ENCODE data around the gene WWOX. TPM values are rescaled to one million over a fixed set of nuclear protein-coding genes. Genes with fewer than 3 reads are reported as not detected.

Gene WWOX
- total RNA-seq, 1 donor from 2014 or later = 17.8 TPM

- no peak for DNase-seq (ENCODE audit: low spot score)
- Mint-ChIP-seq H3K27ac (no peak overlapping the region), H3K4me1 (ENCODE audit: low read depth) (no peaks in the 10 kb centered on the region), H3K4me3 (no peak overlapping the region), H3K36me3 (ENCODE audit: low read depth) (no peaks in the 10 kb centered on the region), H3K9me3 (no peaks in the 10 kb centered on the region), H3K27me3 (ENCODE audit: insufficient read depth) (no peaks in the 10 kb centered on the region)
- intact Hi-C loops (cut with micrococcal nuclease) = no loop called here
Observed at GRCh38 chr16:78530283-78530682, 430.8 kb downstream of the WWOX start.

- no peaks in the 10 kb centered on the region for H3K4me1 Mint-ChIP-seq (ENCODE audit: low read depth)
- no peak for DNase-seq (ENCODE audit: low spot score)
- intact Hi-C loops (cut with micrococcal nuclease) = no loop called here
- H3K4me3 Mint-ChIP-seq = no peak overlapping the region
- no peak overlapping the region for H3K27ac Mint-ChIP-seq
- no peaks in the 10 kb centered on the region for H3K9me3 Mint-ChIP-seq
- H3K27me3 Mint-ChIP-seq (ENCODE audit: insufficient read depth) = no peaks in the 10 kb centered on the region
- no peaks in the 10 kb centered on the region for H3K36me3 Mint-ChIP-seq (ENCODE audit: low read depth)
Observed at GRCh38 chr16:78535098-78535497, 435.6 kb downstream of the WWOX start.

- DNase-seq (ENCODE audit: low spot score) = no peak
- Mint-ChIP-seq H3K4me1 (ENCODE audit: low read depth) (no peaks in the 10 kb centered on the region), H3K4me3 (no peak overlapping the region), H3K36me3 (ENCODE audit: low read depth) (no peaks in the 10 kb centered on the region), H3K9me3 (no peaks in the 10 kb centered on the region), H3K27ac (no peak overlapping the region), H3K27me3 (ENCODE audit: insufficient read depth) (no peaks in the 10 kb centered on the region)
- intact Hi-C loops (cut with micrococcal nuclease) = no loop called here
Observed at GRCh38 chr16:78537511-78537910, 438.1 kb downstream of the WWOX start.

GRCh38 chr16:78538292-78538691 lies 438.8 kb downstream of the WWOX start:
- Mint-ChIP-seq H3K4me3 (no peak overlapping the region), H3K27ac (no peak overlapping the region), H3K36me3 (ENCODE audit: low read depth) (no peaks in the 10 kb centered on the region), H3K27me3 (ENCODE audit: insufficient read depth) (no peaks in the 10 kb centered on the region), H3K9me3 (no peaks in the 10 kb centered on the region), H3K4me1 (ENCODE audit: low read depth) (no peaks in the 10 kb centered on the region)
- intact Hi-C loops (cut with micrococcal nuclease) = no loop called here
- DNase-seq (ENCODE audit: low spot score) = no peak

GRCh38 chr16:78538919-78539318 lies 439.5 kb downstream of the WWOX start:
- intact Hi-C loops (cut with micrococcal nuclease) = no loop called here
- Mint-ChIP-seq H3K36me3 (ENCODE audit: low read depth) (no peaks in the 10 kb centered on the region), H3K27me3 (ENCODE audit: insufficient read depth) (no peaks in the 10 kb centered on the region), H3K9me3 (no peaks in the 10 kb centered on the region), H3K4me1 (ENCODE audit: low read depth) (no peaks in the 10 kb centered on the region), H3K4me3 (no peak overlapping the region), H3K27ac (no peak overlapping the region)
- no peak for DNase-seq (ENCODE audit: low spot score)

- H3K9me3 Mint-ChIP-seq = no peaks in the 10 kb centered on the region
- intact Hi-C loops (cut with micrococcal nuclease) = no loop called here
- DNase-seq (ENCODE audit: low spot score) = no peak
- no peak overlapping the region for H3K4me3 Mint-ChIP-seq
- H3K27me3 Mint-ChIP-seq (ENCODE audit: insufficient read depth) = peaks cover 3% of the 10 kb centered on the region
- no peaks in the 10 kb centered on the region for H3K4me1 Mint-ChIP-seq (ENCODE audit: low read depth)
- no peak overlapping the region for H3K27ac Mint-ChIP-seq
- H3K36me3 Mint-ChIP-seq (ENCODE audit: low read depth) = no peaks in the 10 kb centered on the region
Observed at GRCh38 chr16:78542419-78542818, 443.0 kb downstream of the WWOX start.

- no peak for DNase-seq (ENCODE audit: low spot score)
- peaks cover 3% of the 10 kb centered on the region for H3K27me3 Mint-ChIP-seq (ENCODE audit: insufficient read depth)
- no peak overlapping the region for H3K27ac Mint-ChIP-seq
- no peaks in the 10 kb centered on the region for H3K4me1 Mint-ChIP-seq (ENCODE audit: low read depth)
- H3K4me3 Mint-ChIP-seq = no peak overlapping the region
- intact Hi-C loops (cut with micrococcal nuclease) = no loop called here
- H3K9me3 Mint-ChIP-seq = no peaks in the 10 kb centered on the region
- no peaks in the 10 kb centered on the region for H3K36me3 Mint-ChIP-seq (ENCODE audit: low read depth)
Observed at GRCh38 chr16:78543023-78543422, 443.6 kb downstream of the WWOX start.

GRCh38 chr16:78549366-78549765 lies 449.9 kb downstream of the WWOX start:
- no peaks in the 10 kb centered on the region for H3K9me3 Mint-ChIP-seq
- peaks cover 6% of the 10 kb centered on the region for H3K4me1 Mint-ChIP-seq (ENCODE audit: low read depth)
- H3K4me3 Mint-ChIP-seq = no peak overlapping the region
- no peak for DNase-seq (ENCODE audit: low spot score)
- no peak overlapping the region for H3K27ac Mint-ChIP-seq
- intact Hi-C loops (cut with micrococcal nuclease) = no loop called here
- peaks cover 10% of the 10 kb centered on the region for H3K27me3 Mint-ChIP-seq (ENCODE audit: insufficient read depth)
- no peaks in the 10 kb centered on the region for H3K36me3 Mint-ChIP-seq (ENCODE audit: low read depth)

GRCh38 chr16:78551487-78552085 lies 452.1 kb downstream of the WWOX start:
- peak overlapping the region; percentile 17 for H3K4me3 Mint-ChIP-seq
- DNase-seq (ENCODE audit: low spot score) = no peak
- intact Hi-C loops (cut with micrococcal nuclease) = no loop called here
- no peaks in the 10 kb centered on the region for H3K36me3 Mint-ChIP-seq (ENCODE audit: low read depth)
- H3K27me3 Mint-ChIP-seq (ENCODE audit: insufficient read depth) = peaks cover 7% of the 10 kb centered on the region
- peaks cover 6% of the 10 kb centered on the region for H3K4me1 Mint-ChIP-seq (ENCODE audit: low read depth)
- H3K9me3 Mint-ChIP-seq = no peaks in the 10 kb centered on the region
- no peak overlapping the region for H3K27ac Mint-ChIP-seq

GRCh38 chr16:78552106-78552675 lies 452.7 kb downstream of the WWOX start:
- H3K27me3 Mint-ChIP-seq (ENCODE audit: insufficient read depth) = peaks cover 7% of the 10 kb centered on the region
- intact Hi-C loops (cut with micrococcal nuclease) = no loop called here
- H3K27ac Mint-ChIP-seq = no peak overlapping the region
- H3K9me3 Mint-ChIP-seq = no peaks in the 10 kb centered on the region
- H3K36me3 Mint-ChIP-seq (ENCODE audit: low read depth) = no peaks in the 10 kb centered on the region
- no peak for DNase-seq (ENCODE audit: low spot score)
- H3K4me3 Mint-ChIP-seq = no peak overlapping the region
- H3K4me1 Mint-ChIP-seq (ENCODE audit: low read depth) = peaks cover 6% of the 10 kb centered on the region

- intact Hi-C loops (cut with micrococcal nuclease) = no loop called here
- H3K4me1 Mint-ChIP-seq (ENCODE audit: low read depth) = peaks cover 6% of the 10 kb centered on the region
- H3K9me3 Mint-ChIP-seq = no peaks in the 10 kb centered on the region
- no peak for DNase-seq (ENCODE audit: low spot score)
- H3K4me3 Mint-ChIP-seq = no peak overlapping the region
- no peaks in the 10 kb centered on the region for H3K36me3 Mint-ChIP-seq (ENCODE audit: low read depth)
- H3K27ac Mint-ChIP-seq = no peak overlapping the region
- peaks cover 7% of the 10 kb centered on the region for H3K27me3 Mint-ChIP-seq (ENCODE audit: insufficient read depth)
Observed at GRCh38 chr16:78552716-78553115, 453.3 kb downstream of the WWOX start.

- H3K4me1 Mint-ChIP-seq (ENCODE audit: low read depth) = peaks cover 6% of the 10 kb centered on the region
- no peaks in the 10 kb centered on the region for H3K36me3 Mint-ChIP-seq (ENCODE audit: low read depth)
- H3K9me3 Mint-ChIP-seq = no peaks in the 10 kb centered on the region
- no peak for DNase-seq (ENCODE audit: low spot score)
- H3K27ac Mint-ChIP-seq = no peak overlapping the region
- H3K27me3 Mint-ChIP-seq (ENCODE audit: insufficient read depth) = peaks cover 7% of the 10 kb centered on the region
- no peak overlapping the region for H3K4me3 Mint-ChIP-seq
- intact Hi-C loops (cut with micrococcal nuclease) = no loop called here
Observed at GRCh38 chr16:78553268-78554039, 454.0 kb downstream of the WWOX start.

- DNase-seq (ENCODE audit: low spot score) = no peak
- Mint-ChIP-seq H3K36me3 (ENCODE audit: low read depth) (no peaks in the 10 kb centered on the region), H3K27me3 (ENCODE audit: insufficient read depth) (no peaks in the 10 kb centered on the region), H3K4me3 (no peak overlapping the region), H3K4me1 (ENCODE audit: low read depth) (peaks cover 6% of the 10 kb centered on the region), H3K27ac (no peak overlapping the region), H3K9me3 (no peaks in the 10 kb centered on the region)
- intact Hi-C loops (cut with micrococcal nuclease) = no loop called here
Observed at GRCh38 chr16:78556421-78556820, 457.0 kb downstream of the WWOX start.

Measured in activated T-helper 1 cell treated with anti-CD3 and anti-CD28 coated beads, Interleukin-12 subunit alpha, Interleukin-12 subunit beta, Interleukin-2, Interleukin-4 antibody, amounts not matched to agents 30 ng/mL and 10 ng/mL and 1 ng/mL, durations not matched to agents 14 hours and 24 hours and 36 hours (primary cell).